Esophagus muscularis mucosa (tissue), 4 donors: ENCODE measurements around the gene CENPO. TPM values are rescaled to one million over a fixed set of nuclear protein-coding genes. Genes with fewer than 3 reads are reported as not detected.

Experiments
- DNase-seq: peaks from one replicate; pipeline ENCODE4 v3.0.0-alpha.2; 2017; ENCODE audit errors: extremely low spot score
- H3K27ac ChIP-seq, 4 donors: fragments of 200-600 bp; sonication (generic); replicated peaks in 1 of 4; 1 replicate in 3 of 4; 2 replicates in 1 of 4; pipeline ENCODE4 v1.5.1; 2016 to 2019; ENCODE audit warnings: mild to moderate bottlenecking in 1 of 4
- H3K27me3 ChIP-seq, 4 donors: fragments of 200-600 bp; sonication (generic); one replicate each; pipeline versions ENCODE4 v1.5.1 to v1.6.0; 2016 to 2019
- H3K36me3 ChIP-seq, 4 donors: fragments of 200-600 bp; sonication (generic); one replicate each; pipeline ENCODE4 v1.5.1; 2016 to 2019
- H3K4me1 ChIP-seq, 4 donors: fragments of 200-600 bp; sonication (generic); one replicate each; pipeline ENCODE4 v1.5.1; 2016 to 2019
- H3K4me3 ChIP-seq, 4 donors: fragments of 200-600 bp; sonication (generic); 1 replicate in 2 of 4; 2 replicates in 2 of 4; pipeline ENCODE4 v1.5.1; 2016 to 2019; ENCODE audit warnings: mild to moderate bottlenecking in 4 of 4, moderate library complexity in 1 of 4
- H3K9me3 ChIP-seq, 4 donors: fragments of 200-600 bp; sonication (generic); 1 replicate in 3 of 4; 2 replicates in 1 of 4; pipeline ENCODE4 v1.5.1; 2016 to 2019
- CTCF ChIP-seq, 3 experiments: fragments of 200-600 bp in 2 of 3; fragments of 450-650 bp in 1 of 3; sonication (generic) in 2 of 3; IDR thresholded peaks; one replicate each; pipeline ENCODE4 v1.5.1; 2017 to 2019; ENCODE audit warnings: antibody characterized with exemption in 3 of 3, mild to moderate bottlenecking in 2 of 3, moderate library complexity in 1 of 3
- EP300 ChIP-seq: sonication (generic); formaldehyde crosslinking; IDR thresholded peaks from one replicate; pipeline ENCODE4 v1.6.1; 2017; ENCODE audit warnings: antibody characterized with exemption
- POLR2A ChIP-seq: fragments of 450-650 bp; IDR thresholded peaks from one replicate; pipeline ENCODE4 v1.6.1; 2017; ENCODE audit warnings: antibody characterized with exemption, moderate library complexity, mild to moderate bottlenecking, low read depth
- POLR2AphosphoS5 ChIP-seq, 2 donors: sonication (generic); formaldehyde crosslinking; IDR thresholded peaks; one replicate each; pipeline ENCODE4 v1.6.1; 2017; ENCODE audit warnings: antibody characterized with exemption in 2 of 2
- WGBS: methylation state at CpG from one replicate; pipeline ENCODE4 v1.1.5; 2018; 5-methylcytosine and 5-hydroxymethylcytosine counted together
- intact Hi-C: fragments of 100-400 bp; cut with DNase I; formaldehyde crosslinking; loops from one replicate; pipeline ENCODE4 v1.15.1; 2023
- total RNA-seq, 4 donors: library from RNA; depleted of rRNA; stranded (reverse); fragments of >200 nt; gene quantifications; one replicate each; pipeline versions ENCODE4 v1.1.0 to v1.2.1, GENCODE V29; 2016

The CENPO gene
- total RNA-seq, 4 donors from 2014 or later = 1.2 to 2.7 (median 1.4) TPM

GRCh38 chr2:24838541-24838940 lies 45.3 kb downstream of the CENPO start:
- DNase-seq = no peak
- intact Hi-C loops = no loop called here
- TF ChIP-seq POLR2AphosphoS5 (IDR thresholded peaks at IDR 0.05) = no peak
- TF ChIP-seq CTCF (IDR thresholded peaks at IDR 0.05) = no peak
- no peak for TF ChIP-seq POLR2A

GRCh38 chr2:24839729-24840128 lies 46.5 kb downstream of the CENPO start:
- H3K9me3 ChIP-seq = no peaks in the 10 kb centered on the region
- TF ChIP-seq POLR2AphosphoS5 (IDR thresholded peaks at IDR 0.05) (no peak), CTCF (IDR thresholded peaks at IDR 0.05) (no peak), POLR2A (no peak), EP300 (no peak)
- no peak for DNase-seq
- no peaks in the 10 kb centered on the region for H3K4me1 ChIP-seq
- H3K27ac ChIP-seq = no peak overlapping the region
- H3K36me3 ChIP-seq = peaks cover 9 to 76% (median 55%) of the 10 kb centered on the region in 4 donors
- 97% methylated on average over 11 of the region's 15 CpGs for WGBS
- H3K4me3 ChIP-seq = no peak overlapping the region
- no peaks in the 10 kb centered on the region for H3K27me3 ChIP-seq
- intact Hi-C loops = no loop called here

More at GRCh38 chr2:24838541-24838940, 45.3 kb downstream of the CENPO start:
- Histone ChIP-seq H3K4me1 (no peaks in the 10 kb centered on the region), H3K27me3 (no peaks in the 10 kb centered on the region), H3K27ac (no peak overlapping the region), H3K4me3 (no peak overlapping the region), H3K9me3 (no peaks in the 10 kb centered on the region), H3K36me3 (peaks cover 9 to 87% (median 65%) of the 10 kb centered on the region in 4 donors)
- WGBS = 91% methylated on average over 18 of the region's 18 CpGs

- no peaks in the 10 kb centered on the region for H3K27me3 ChIP-seq
- DNase-seq = no peak
- intact Hi-C loops = no loop called here
- H3K4me3 ChIP-seq = no peak overlapping the region
- no peak overlapping the region for H3K27ac ChIP-seq
- H3K9me3 ChIP-seq = no peaks in the 10 kb centered on the region
- TF ChIP-seq CTCF (IDR thresholded peaks at IDR 0.05) = no peak
- no peak for TF ChIP-seq POLR2AphosphoS5 (IDR thresholded peaks at IDR 0.05)
- TF ChIP-seq EP300 = no peak
- no peak for TF ChIP-seq POLR2A
- WGBS = 78% methylated on average over 17 of the region's 17 CpGs
- H3K36me3 ChIP-seq = peaks cover 9 to 70% (median 50%) of the 10 kb centered on the region in 4 donors
- H3K4me1 ChIP-seq = no peaks in the 10 kb centered on the region
Observed at GRCh38 chr2:24840164-24840869, 47.1 kb downstream of the CENPO start.

- intact Hi-C loops = no loop called here
- DNase-seq = no peak
- 83% methylated on average over 21 of the region's 26 CpGs for WGBS
- no peak overlapping the region for H3K27ac ChIP-seq
- no peaks in the 10 kb centered on the region for H3K9me3 ChIP-seq
- H3K4me1 ChIP-seq = no peaks in the 10 kb centered on the region
- H3K4me3 ChIP-seq = no peak overlapping the region
- H3K27me3 ChIP-seq = no peaks in the 10 kb centered on the region
- TF ChIP-seq POLR2AphosphoS5 (IDR thresholded peaks at IDR 0.05) (no peak), EP300 (no peak), POLR2A (no peak), CTCF (IDR thresholded peaks at IDR 0.05) (no peak)
- peaks cover 8 to 60% (median 43%) of the 10 kb centered on the region in 4 donors for H3K36me3 ChIP-seq
Observed at GRCh38 chr2:24840962-24841945, 48.0 kb downstream of the CENPO start.
